Prostate gland (tissue), 2 donors: ENCODE measurements around the gene MITF.

Experiments
- POLR2AphosphoS5 ChIP-seq: sonication (generic); formaldehyde crosslinking; IDR thresholded peaks from one replicate; pipeline ENCODE4 v1.6.1; 2017; ENCODE audit warnings: antibody characterized with exemption
- TF ChIP-seq, protein P1 (sequence below), 4 experiments: fragments of 200-600 bp in 2 of 4; fragments of 450-650 bp in 2 of 4; sonication (generic) in 2 of 4; IDR thresholded peaks; 1 replicate in 3 of 4; 2 replicates in 1 of 4; pipeline ENCODE4 v1.5.1; 2016 to 2019; ENCODE audit warnings: antibody characterized with exemption in 4 of 4, mild to moderate bottlenecking in 2 of 4, moderate library complexity in 2 of 4

GRCh38 chr3:69986419-69986818, 247.2 kb downstream of the MITF start:
- no peak for TF ChIP-seq POLR2AphosphoS5
- TF ChIP-seq, protein P1, sequence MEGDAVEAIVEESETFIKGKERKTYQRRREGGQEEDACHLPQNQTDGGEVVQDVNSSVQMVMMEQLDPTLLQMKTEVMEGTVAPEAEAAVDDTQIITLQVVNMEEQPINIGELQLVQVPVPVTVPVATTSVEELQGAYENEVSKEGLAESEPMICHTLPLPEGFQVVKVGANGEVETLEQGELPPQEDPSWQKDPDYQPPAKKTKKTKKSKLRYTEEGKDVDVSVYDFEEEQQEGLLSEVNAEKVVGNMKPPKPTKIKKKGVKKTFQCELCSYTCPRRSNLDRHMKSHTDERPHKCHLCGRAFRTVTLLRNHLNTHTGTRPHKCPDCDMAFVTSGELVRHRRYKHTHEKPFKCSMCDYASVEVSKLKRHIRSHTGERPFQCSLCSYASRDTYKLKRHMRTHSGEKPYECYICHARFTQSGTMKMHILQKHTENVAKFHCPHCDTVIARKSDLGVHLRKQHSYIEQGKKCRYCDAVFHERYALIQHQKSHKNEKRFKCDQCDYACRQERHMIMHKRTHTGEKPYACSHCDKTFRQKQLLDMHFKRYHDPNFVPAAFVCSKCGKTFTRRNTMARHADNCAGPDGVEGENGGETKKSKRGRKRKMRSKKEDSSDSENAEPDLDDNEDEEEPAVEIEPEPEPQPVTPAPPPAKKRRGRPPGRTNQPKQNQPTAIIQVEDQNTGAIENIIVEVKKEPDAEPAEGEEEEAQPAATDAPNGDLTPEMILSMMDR (IDR thresholded peaks at IDR 0.05): no peak
